Pancreas (tissue), 8 donors: ENCODE results near the gene REG4. TPM values are rescaled to one million over a fixed set of nuclear protein-coding genes. Genes with fewer than 3 reads are reported as not detected.

Source experiments
- polyA plus RNA-seq, 2 donors: library from polyadenylated mRNA; stranded (reverse); fragments of 200-250 nt; gene quantifications; one replicate each; pipeline ENCODE4 v1.2.3, GENCODE V29; 2013
- total RNA-seq, 6 donors: library from RNA; stranded (reverse); fragmentation: NEBNext Ultra II Directional in 4 of 6; extraction: Animal tissue kit (Norgen Biotek cat#: 25700) in 4 of 6; gene quantifications; one replicate each; pipeline versions ENCODE4 v1.2.1 to v1.2.4, GENCODE V29; 2021 to 2023
- donor health status: healthy with polysubstance abuse.
- donor health status: DM: no; HTN: no; CAD: no; lungs with moderate emphysema.
- donor health status: DM: no; HTN: no; CAD: no.
- donor health status: Bipolar disorder and iron deficiency.
- donor health status: DM: yes; HTN: yes; CAD: no.
- donor health status: DM: no; HTN: no; CAD: no.
- donor health status: DM: no; HTN: no; CAD: no.
- donor health status: DM: yes; HTN: yes; CAD: no.

REG4 gene
- total and polyA plus RNA-seq, 8 donors, result 9.4 to 32.3 (median 22.6) TPM

Other genes starting within 250 kb of the REG4 start
- 1 to 10 TPM; 2.0 to 5.9 (median 3.3) TPM for gene ZNF697, start 163.2 kb downstream of the REG4 start, total RNA-seq
- gene ZNF697, start 163.2 kb downstream of the REG4 start, polyA plus RNA-seq, result 1 to 10 TPM; 1.3 to 2.2 TPM
- 100 to 1,000 TPM in 1 of 6 donors, 10 to 100 TPM in 5; 62.0 to 357 (median 71.8) TPM for gene PHGDH, start 99.5 kb downstream of the REG4 start, total RNA-seq
- gene PHGDH, start 99.5 kb downstream of the REG4 start, polyA plus RNA-seq, result 10 to 100 TPM; 28.2 to 46.2 TPM
- gene HMGCS2, start 42.6 kb downstream of the REG4 start, total RNA-seq, result 10 to 100 TPM in 1 of 6 donors, under 1 TPM in 3, not detected in 2; 0.26 to 32.2 (median 0.66) TPM
- gene HMGCS2, start 42.6 kb downstream of the REG4 start, polyA plus RNA-seq, result 1 to 10 TPM in 1 of 2 donors, under 1 TPM in 1; 0.23 to 5.0 TPM
- not detected for gene ADAM30, start 85.1 kb upstream of the REG4 start, total RNA-seq
- gene ADAM30, start 85.1 kb upstream of the REG4 start, polyA plus RNA-seq, result not detected